Measurements from ENCODE around the gene IGHMBP2.

The IGHMBP2 gene

GRCh38 chr11:68927280-68928135, 23.8 kb downstream of the IGHMBP2 start:
- no peak for DNase-seq (ENCODE audit: low read depth in 1 of 2, low spot score in 1 of 2)

GRCh38 chr11:68928136-68928880, 24.6 kb downstream of the IGHMBP2 start:
- DNase-seq (ENCODE audit: low read depth in 1 of 2, low spot score in 1 of 2): no peak

GRCh38 chr11:68929135-68929534, 25.4 kb downstream of the IGHMBP2 start:
- DNase-seq (ENCODE audit: low read depth in 1 of 2, low spot score in 1 of 2): no peak

DNA sequence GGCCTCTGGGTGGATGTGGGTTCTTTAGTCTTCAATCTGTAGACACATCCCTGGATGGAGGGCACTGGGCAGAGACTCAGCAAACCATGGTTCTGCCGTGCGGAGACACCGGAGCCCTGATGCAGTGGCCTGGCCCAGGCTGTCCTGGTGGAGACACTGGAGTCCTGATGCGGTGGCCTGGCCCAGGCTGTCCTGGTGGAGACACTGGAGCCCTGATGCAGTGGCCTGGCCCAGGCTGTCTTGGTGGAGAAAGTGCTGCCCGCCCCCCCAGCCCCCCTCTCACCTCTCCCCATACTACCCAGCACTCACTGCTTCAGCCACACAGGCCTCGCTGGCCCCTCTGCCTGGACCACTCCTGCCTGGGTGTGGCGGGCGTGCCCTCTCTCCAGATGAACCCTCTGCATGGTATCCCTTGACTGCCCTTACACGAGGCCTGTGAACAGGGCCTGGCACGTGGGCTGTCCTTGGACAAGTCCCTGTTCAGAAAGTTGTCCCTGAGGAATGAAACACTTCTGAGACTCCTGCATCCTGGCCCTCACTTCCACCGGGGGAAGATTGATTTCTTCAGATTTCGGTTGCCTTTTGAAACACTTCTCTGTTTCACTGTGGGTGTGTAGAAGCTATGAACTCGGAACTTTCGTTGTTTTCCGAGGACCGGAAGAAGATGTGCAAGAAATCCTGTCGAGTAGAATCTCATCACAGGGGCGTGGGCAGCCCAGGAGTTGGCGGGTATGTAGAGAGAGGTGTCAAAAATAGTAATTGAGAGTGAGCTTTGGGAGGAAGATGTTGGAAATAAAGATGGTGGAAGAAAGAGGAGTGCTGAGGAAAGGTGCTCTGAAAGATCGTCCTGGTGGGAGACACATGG, 26.2 kb downstream of the IGHMBP2 start:
- DNase-seq (ENCODE audit: low read depth in 1 of 2, low spot score in 1 of 2): no peak

GRCh38 chr11:68930991-68931855, 27.5 kb downstream of the IGHMBP2 start:
- no peak for DNase-seq (ENCODE audit: low read depth in 1 of 2, low spot score in 1 of 2)

DNA sequence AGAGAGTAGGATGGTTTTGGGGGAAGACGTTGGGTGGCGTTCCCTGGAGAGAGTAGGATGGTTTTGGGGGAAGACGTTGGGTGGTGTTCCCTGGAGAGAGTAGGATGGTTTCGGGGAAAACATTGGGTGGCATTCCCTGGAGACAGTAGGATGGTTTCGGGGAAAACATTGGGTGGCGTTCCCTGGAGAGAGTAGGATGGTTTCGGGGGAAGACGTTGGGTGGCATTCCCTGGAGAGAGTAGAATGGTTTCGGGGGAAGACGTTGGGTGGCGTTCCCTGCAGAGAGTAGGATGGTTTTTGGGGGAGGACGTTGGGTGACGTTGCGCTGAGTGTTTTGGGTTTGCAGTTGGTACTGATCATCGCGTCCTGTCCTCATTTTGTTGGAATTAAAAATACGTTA, 28.2 kb downstream of the IGHMBP2 start:
- no peak for DNase-seq (ENCODE audit: low read depth in 1 of 2, low spot score in 1 of 2)

- DNase-seq (ENCODE audit: low read depth in 1 of 2, low spot score in 1 of 2): no peak
Measured at GRCh38 chr11:68932358-68932757, 28.7 kb downstream of the IGHMBP2 start.

DNA sequence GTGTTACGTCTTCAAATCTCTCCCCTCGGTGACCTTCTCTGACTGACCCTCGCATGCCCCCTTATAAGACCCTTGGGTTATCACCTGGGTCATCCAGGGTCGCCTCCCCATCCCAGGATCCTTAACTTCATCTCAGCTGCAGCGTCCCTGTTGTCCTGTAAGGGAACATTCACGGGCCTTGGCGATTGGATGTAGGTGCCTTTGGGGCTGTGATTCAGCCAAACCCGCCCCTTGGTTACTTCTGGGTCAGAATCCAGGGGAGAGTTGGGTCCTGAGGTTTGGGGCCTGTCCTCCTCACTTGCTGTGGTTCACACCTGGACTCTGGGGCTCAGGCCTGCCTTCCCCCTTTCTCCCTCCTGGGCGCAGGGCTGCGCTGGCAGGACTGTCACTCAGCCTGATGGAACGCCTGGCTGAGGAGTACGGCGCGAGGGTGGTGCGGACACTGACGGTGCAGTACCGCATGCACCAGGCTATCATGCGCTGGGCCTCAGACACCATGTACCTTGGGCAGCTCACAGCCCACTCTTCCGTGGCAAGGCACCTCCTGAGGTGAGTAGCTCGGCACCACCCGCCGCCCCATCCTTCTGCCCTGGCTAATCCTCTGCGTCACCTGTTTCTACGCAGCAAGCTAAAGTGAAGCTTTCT, 29.4 kb downstream of the IGHMBP2 start:
- no peak for DNase-seq (ENCODE audit: low read depth in 1 of 2, low spot score in 1 of 2)

GRCh38 chr11:68933605-68934320, 30.1 kb downstream of the IGHMBP2 start:
- DNase-seq (ENCODE audit: low read depth in 1 of 2, low spot score in 1 of 2): no peak

GRCh38 chr11:68934321-68934645, 30.6 kb downstream of the IGHMBP2 start:
- no peak for DNase-seq (ENCODE audit: low read depth in 1 of 2, low spot score in 1 of 2)

DNA sequence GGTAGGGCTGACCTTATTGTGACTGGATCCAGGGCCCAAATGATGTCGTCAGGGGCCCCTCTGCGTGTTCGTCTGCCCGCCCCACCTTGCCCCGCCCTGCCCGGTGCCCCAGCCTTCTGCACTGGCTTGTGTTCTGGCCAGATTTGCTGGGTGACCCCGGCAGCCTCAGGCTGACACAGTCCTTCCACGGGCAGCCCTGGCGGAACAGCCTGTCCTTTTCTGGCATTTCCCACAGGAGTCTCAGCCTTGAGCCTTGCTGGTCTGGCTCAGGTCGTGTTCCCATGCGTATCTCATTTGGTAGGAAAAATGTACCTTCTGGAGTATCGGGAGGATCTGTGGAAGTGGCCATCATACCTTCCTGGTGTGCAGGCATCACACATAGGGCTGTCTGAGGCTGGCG, 31.0 kb downstream of the IGHMBP2 start:
- DNase-seq (ENCODE audit: low read depth in 1 of 2, low spot score in 1 of 2): no peak

DNA sequence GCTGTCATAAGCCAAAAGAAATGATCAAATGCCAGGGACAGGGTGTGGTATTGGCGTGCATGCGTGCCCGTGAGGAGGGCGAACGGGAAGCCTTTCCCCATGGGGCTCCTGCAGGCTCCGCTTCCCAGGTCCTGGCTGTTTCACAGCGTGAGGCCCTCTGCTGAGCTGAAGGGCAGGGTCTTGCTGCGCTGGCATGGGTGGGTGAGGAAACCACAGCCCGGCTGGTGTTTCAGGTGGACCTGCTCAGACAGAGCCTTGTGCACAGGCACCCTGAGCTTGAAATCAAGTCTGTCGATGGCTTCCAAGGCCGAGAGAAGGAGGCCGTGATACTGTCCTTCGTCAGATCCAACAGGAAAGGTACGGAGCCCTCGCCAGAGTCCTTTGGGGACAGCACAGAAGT, 31.4 kb downstream of the IGHMBP2 start:
- no peak for DNase-seq (ENCODE audit: low read depth in 1 of 2, low spot score in 1 of 2)

GRCh38 chr11:68935516-68936357, 32.0 kb downstream of the IGHMBP2 start:
- no peak for DNase-seq (ENCODE audit: low read depth in 1 of 2, low spot score in 1 of 2)

DNA sequence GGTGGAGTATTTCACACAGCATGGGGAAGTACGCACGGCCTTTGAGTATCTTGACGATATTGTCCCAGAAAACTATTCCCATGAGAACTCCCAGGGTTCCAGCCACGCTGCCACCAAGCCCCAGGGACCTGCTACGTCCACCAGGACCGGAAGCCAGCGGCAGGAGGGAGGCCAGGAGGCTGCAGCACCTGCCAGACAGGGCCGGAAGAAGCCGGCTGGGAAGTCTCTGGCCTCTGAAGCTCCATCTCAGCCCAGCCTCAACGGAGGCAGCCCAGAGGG, 32.6 kb downstream of the IGHMBP2 start:
- no peak for DNase-seq (ENCODE audit: low read depth in 1 of 2, low spot score in 1 of 2)

DNA sequence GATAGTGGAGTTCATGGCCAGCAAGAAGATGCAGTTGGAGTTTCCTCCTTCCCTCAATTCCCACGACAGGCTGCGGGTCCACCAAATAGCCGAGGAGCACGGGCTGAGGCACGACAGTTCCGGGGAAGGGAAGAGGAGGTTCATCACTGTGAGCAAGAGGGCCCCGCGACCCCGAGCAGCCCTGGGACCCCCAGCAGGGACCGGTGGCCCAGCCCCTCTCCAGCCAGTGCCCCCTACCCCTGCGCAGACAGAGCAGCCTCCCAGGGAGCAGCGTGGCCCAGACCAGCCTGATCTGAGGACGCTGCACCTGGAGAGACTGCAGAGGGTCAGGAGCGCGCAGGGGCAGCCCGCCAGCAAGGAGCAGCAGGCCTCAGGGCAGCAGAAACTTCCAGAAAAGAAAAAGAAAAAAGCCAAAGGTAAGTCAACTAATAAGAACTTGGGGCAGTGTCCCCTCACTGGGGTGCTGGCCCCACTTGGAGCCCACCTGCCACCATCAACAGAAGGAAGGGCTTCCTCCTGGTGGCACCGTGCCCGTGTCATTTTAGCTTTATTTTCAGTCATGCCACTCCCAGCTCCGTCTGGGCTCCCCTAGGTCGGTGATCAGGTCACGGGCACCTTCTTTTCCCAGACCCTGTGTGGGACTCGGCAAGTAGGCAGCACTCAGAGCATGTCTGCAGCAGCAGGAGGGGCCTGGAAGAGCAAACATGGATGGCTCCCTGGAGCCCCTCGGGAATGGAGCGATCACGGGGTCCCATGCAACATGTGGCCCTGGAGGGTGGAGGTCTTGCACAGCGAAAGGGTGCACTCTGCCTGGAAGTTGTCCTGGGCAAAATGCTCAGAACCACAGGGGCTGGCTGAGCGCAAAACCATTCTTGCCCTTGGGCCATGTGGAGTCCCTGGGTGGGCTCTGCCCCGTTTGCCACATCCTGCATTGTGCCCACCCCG, 33.3 kb downstream of the IGHMBP2 start:
- no peak for DNase-seq (ENCODE audit: low read depth in 1 of 2, low spot score in 1 of 2)

DNA sequence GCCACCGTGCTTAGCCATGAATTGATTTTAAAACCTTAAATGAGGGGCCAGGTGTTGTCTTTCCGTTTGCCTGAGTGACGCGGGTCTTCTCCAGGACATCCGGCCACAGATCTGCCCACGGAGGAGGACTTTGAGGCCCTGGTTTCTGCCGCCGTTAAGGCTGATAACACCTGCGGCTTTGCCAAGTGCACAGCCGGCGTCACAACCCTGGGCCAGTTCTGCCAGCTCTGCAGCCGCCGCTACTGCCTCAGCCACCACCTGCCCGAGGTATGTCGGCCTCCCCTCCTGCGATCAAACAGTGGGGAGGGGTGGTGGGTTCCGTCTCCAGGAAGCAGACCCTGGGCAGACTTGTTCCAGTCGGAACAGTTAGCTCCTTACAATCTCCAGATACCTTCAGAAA, 34.4 kb downstream of the IGHMBP2 start:
- no peak for DNase-seq (ENCODE audit: low read depth in 1 of 2, low spot score in 1 of 2)

DNA sequence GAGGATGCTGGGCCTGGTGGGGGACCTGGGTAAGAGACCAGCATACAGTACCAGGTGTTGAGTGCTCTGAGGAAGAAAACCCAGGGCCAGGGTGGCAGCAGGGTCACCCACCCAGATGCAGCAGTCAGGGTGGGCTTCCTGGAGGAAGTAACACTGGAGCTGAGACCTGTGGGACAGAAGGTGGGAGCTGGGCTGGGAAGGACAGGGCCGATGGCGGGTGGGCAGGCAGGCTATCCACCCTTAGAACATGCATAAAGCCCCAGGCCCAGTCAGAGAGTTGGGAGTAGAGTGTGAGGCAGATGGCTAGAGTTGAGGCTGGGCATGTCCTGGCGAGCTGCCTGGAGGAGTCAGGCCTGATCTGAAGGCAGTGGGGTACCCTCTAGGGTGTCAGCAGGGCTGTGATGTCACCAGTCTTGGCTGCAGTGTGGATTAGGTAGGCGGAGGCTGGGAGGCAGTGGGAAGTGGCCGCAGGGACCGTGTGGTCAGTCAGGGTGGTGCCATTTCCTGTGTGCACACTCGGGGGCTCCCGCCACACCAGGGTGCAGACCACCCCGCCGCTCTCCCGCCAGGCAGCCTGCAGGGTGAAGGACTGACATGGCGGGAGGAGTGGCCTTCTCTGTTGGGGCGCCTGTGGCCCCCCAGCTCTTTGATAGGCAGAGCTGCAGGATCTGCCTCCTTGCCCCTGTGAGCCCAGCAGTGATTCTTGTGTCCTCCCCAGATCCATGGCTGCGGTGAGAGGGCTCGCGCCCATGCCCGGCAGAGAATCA, 35.3 kb downstream of the IGHMBP2 start:
- DNase-seq (ENCODE audit: low read depth in 1 of 2, low spot score in 1 of 2): no peak

Measured in stimulated activated CD4-positive, alpha-beta T cell treated with anti-CD3 and anti-CD28 coated beads, Interleukin-15, amount 100 ng/mL, for 1 hour (primary cell).